ENCODE results near the gene FKBP9. TPM values are rescaled to one million over a fixed set of nuclear protein-coding genes. Genes with fewer than 3 reads are reported as not detected.
"Not testable (repeated sequence)": the region's sequence is repeated elsewhere in the genome, so short reads cannot be mapped to it uniquely, and the experiment has no call there.

The FKBP9 gene
- total RNA-seq, 1 experiment from 2014 or later, result 155 TPM

DNA sequence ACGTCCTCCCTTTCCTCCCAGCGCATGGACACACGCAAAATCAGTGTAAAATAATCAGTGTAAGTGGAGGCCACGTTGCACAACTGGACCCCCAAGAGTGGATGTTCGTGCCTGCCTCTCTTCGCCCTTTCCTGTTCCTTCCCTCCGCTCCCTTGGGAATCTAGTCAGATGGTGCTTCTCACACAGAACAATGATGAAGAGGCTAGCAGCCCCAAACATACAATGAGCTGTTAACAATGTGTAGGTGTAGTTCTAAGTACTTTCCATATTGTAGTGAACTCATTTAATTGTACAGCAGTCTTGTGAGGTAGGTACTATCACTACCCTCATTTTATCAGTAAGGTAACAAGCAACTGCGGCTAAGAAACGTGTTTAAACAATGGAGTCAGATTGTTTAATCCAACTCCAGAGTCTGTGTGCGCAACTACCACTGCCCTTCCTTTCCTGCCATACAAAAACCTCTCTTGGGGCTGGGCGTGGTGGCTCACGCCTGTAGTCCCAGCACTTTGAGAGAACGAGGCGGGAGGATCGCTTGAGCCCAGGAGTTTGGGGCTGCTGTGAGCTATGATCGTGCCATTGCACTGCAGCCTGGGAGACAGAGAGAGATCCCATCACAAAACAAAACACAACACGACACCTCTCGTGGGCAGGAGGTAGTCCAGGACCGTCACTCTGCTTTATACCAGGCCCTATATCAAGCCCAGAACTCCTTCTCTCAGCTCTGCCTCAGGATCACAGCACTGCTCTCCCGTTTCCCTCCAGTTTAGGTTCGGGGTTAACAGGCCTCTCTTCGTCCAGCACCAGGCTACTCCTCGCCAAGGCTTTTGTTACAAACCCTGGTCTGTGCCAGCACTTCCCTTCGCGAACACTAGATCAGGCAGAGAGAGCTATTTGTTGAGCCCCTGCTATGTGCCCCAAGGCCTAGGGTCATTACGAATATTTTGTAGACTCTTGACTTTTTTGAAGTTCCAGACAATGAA is 1.1 kb downstream of the FKBP9 start:
- DNase-seq, result peak in 1 of 2 experiments; percentile 29
- Histone ChIP-seq H3K9me2 (ENCODE audit: insufficient read depth) (no peaks in the 10 kb centered on the region), H3K36me3 (ENCODE audit: low read depth) (no peaks in the 10 kb centered on the region), H2AFZ (peak overlapping the region; percentile 87), H3K9me3 (ENCODE audit: insufficient read depth, low read depth) (no peaks in the 10 kb centered on the region), H3K27ac (0 out of 2 replicates have a peak overlapping the region, but pooled peaks have one; percentile 18), H3K4me2 (peak overlapping the region; percentile 88), H3K79me2 (ENCODE audit: low read depth) (peaks cover 7% of the 10 kb centered on the region; the same call in 1 of the 2 replicates), H3K4me3 (peak overlapping the region; percentile 85), H3F3A (ENCODE audit: insufficient read depth, low read depth) (peaks cover 5% of the 10 kb centered on the region; the same call in 1 of the 2 replicates), H3K4me1 (replicated peaks; ENCODE audit: insufficient read depth) (peaks cover 13% of the 10 kb centered on the region), H3K27me3 (ENCODE audit: insufficient read depth, low read depth) (no peaks in the 10 kb centered on the region), H4K20me1 (ENCODE audit: insufficient read depth) (no peaks in the 10 kb centered on the region)
- TF ChIP-seq, protein P1, sequence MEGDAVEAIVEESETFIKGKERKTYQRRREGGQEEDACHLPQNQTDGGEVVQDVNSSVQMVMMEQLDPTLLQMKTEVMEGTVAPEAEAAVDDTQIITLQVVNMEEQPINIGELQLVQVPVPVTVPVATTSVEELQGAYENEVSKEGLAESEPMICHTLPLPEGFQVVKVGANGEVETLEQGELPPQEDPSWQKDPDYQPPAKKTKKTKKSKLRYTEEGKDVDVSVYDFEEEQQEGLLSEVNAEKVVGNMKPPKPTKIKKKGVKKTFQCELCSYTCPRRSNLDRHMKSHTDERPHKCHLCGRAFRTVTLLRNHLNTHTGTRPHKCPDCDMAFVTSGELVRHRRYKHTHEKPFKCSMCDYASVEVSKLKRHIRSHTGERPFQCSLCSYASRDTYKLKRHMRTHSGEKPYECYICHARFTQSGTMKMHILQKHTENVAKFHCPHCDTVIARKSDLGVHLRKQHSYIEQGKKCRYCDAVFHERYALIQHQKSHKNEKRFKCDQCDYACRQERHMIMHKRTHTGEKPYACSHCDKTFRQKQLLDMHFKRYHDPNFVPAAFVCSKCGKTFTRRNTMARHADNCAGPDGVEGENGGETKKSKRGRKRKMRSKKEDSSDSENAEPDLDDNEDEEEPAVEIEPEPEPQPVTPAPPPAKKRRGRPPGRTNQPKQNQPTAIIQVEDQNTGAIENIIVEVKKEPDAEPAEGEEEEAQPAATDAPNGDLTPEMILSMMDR (conservative IDR thresholded peaks at IDR 0.05), result no peak
- no peak for TF ChIP-seq EZH2 (IDR thresholded peaks at IDR 0.05; ENCODE audit: low read depth)
- ChIA-PET CTCF (no interaction called here), POLR2A (ENCODE audit: unreplicated experiment) (interaction anchor here (0.5 to 1.1 kb wide), 2 partner anchors 53 to 82 kb away, joined by 4 to 6 read pairs; no protein-coding TSS in a partner anchor)
- TSS peak; percentile 51 for BruUV-seq (replicated peaks)
- intact Hi-C loops (cut with micrococcal nuclease; ENCODE audit: unreplicated experiment), result no loop called here

DNA sequence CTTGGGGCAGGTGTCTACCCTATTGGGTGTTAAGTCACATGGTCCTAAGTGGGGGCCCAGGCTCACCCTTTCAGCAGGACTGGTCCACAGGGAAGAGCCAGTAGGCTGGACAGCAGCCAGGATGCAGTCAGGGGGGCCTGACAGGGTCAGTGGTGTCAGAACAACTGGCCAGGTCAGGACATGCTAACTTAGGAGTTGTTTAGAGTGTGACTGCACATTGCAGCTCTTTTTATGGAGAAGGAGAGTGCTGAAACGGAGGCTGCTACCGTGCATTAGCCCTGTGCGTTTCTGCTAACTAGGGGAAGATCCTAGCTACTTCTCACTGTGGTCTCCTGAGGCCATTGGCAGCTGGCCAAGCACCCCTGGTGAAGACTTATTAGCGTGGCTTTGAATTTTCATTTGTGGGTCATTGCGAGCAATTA is 6.7 kb downstream of the FKBP9 start:
- H4K20me1 ChIP-seq (ENCODE audit: insufficient read depth); intact Hi-C loops (cut with micrococcal nuclease; ENCODE audit: unreplicated experiment); DNase-seq; POLR2A ChIA-PET (ENCODE audit: unreplicated experiment); H3K4me1 ChIP-seq (replicated peaks; ENCODE audit: insufficient read depth); H3K9me2 ChIP-seq (ENCODE audit: insufficient read depth); H3K27ac ChIP-seq; H3K79me2 ChIP-seq (ENCODE audit: low read depth); CTCF ChIA-PET; H3F3A ChIP-seq (ENCODE audit: insufficient read depth, low read depth); BruUV-seq (replicated peaks); H3K9me3 ChIP-seq (ENCODE audit: insufficient read depth, low read depth); H3K4me3 ChIP-seq; H3K27me3 ChIP-seq (ENCODE audit: insufficient read depth, low read depth); H2AFZ ChIP-seq; H3K36me3 ChIP-seq (ENCODE audit: low read depth); H3K4me2 ChIP-seq: not testable (repeated sequence)

DNA sequence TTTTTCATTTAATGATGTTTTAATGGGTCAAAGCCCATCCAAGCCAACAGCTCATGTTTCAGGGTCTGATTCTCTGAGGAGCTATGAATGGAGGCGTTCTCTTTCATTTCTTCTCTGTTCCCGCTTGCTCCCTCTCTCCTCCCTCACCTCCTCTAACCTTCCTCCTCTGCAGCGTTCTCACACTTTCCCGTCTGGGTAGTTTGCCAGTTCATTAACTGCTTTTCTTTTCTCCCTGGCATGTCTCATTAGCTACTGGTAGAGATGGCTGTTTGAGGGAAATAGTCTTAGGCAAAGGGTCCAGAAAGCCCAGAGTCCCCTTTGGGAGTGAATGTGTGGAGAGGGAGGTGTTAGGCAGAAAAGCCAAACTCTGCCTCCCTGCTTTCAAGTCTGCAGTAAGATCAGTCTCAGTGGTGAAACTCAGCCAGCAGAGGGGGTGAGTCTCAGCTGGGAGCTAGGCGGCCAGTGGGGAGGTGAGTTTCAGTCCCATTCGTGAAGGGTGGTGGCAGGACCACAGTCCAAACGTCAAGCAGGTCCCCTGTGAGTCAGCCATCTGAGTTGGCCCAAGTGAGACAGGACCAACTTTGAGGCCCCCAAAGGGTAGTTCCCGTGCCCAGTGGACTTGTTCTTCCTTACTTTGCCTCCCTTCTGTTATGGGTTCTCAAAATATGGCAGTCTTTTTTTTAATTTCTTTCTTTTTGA is 7.4 kb downstream of the FKBP9 start:
- POLR2A ChIA-PET (ENCODE audit: unreplicated experiment); H3K27ac ChIP-seq; intact Hi-C loops (cut with micrococcal nuclease; ENCODE audit: unreplicated experiment): not testable (repeated sequence)

DNA sequence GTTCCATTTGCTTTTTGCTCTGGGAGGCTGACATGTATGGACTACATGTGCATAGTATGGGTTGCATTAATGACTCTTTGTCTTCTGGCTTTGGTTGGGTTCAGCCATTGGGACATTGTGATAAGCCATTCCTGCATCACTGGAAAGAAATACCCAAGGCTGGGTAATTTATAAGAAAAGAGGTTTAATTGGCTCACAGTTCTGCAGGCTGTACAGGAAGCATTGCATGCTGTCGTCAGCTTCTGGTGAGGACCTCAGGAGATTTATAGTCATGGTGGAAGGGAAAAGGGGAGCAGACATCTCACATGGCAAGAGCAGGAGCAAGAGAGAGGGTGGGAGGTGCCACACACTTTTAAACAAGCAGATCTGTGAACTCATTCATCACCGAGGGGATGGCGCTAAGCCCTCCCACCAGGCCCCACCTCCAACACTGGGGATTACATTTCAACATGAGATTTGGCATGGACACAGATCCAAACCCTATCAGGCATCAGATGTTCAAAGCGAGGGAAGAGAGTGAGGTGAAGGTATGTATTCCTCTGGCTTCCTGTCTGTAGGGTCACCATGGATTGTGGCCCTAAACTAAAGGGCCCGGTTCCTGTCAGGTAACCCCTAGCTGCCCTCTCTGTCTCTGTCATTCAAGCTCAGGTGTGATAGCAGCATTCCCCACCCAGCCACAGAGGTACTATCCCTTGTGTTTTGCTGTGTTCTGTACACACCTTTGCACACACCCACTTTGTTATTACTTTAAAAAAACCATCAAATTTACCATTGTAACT is 9.4 kb downstream of the FKBP9 start:
- H3F3A ChIP-seq (ENCODE audit: insufficient read depth, low read depth); H3K9me2 ChIP-seq (ENCODE audit: insufficient read depth); H3K4me1 ChIP-seq (replicated peaks; ENCODE audit: insufficient read depth); H3K4me3 ChIP-seq; BruUV-seq (replicated peaks); H3K4me2 ChIP-seq; intact Hi-C loops (cut with micrococcal nuclease; ENCODE audit: unreplicated experiment); H3K9me3 ChIP-seq (ENCODE audit: insufficient read depth, low read depth); H3K27me3 ChIP-seq (ENCODE audit: insufficient read depth, low read depth); H3K27ac ChIP-seq; H2AFZ ChIP-seq; DNase-seq; H4K20me1 ChIP-seq (ENCODE audit: insufficient read depth); H3K36me3 ChIP-seq (ENCODE audit: low read depth); H3K79me2 ChIP-seq (ENCODE audit: low read depth): not testable (repeated sequence)
- ChIA-PET CTCF (interaction anchor here (0.7 kb wide), 1 partner anchor 457 kb away, joined by 3 read pairs; no protein-coding TSS in a partner anchor), POLR2A (ENCODE audit: unreplicated experiment) (interaction anchor here (0.6 kb wide), 1 partner anchor 10 kb away, joined by 5 read pairs; no protein-coding TSS in a partner anchor)

More for the DNA sequence above, 7.4 kb downstream of the FKBP9 start:
- H3K4me2 ChIP-seq; H3K9me2 ChIP-seq (ENCODE audit: insufficient read depth); H2AFZ ChIP-seq; CTCF ChIA-PET; H3K27me3 ChIP-seq (ENCODE audit: insufficient read depth, low read depth); H3K9me3 ChIP-seq (ENCODE audit: insufficient read depth, low read depth); H4K20me1 ChIP-seq (ENCODE audit: insufficient read depth); H3K4me1 ChIP-seq (replicated peaks; ENCODE audit: insufficient read depth); BruUV-seq (replicated peaks); H3K4me3 ChIP-seq; H3K79me2 ChIP-seq (ENCODE audit: low read depth); DNase-seq; H3F3A ChIP-seq (ENCODE audit: insufficient read depth, low read depth); H3K36me3 ChIP-seq (ENCODE audit: low read depth): not testable (repeated sequence)
- TF ChIP-seq, protein P1 (conservative IDR thresholded peaks at IDR 0.05), result peak; percentile 54; the same call in 1 of the 2 replicates

DNA sequence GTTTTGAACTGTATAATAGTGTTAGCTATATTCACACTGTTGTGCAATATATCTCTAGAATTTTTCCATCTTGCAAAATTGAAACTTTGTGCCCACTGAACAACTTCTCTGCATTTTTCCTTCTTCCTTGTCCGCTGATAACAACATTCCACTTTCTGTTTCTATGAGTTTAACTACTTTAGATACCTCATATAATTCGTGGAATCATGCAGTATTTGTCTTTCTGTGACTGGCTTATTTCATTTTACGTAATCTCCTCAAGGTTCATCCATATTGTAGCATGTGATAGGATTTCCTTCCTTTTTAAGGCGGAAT is 10.0 kb downstream of the FKBP9 start:
- H3K9me3 ChIP-seq (ENCODE audit: insufficient read depth, low read depth); intact Hi-C loops (cut with micrococcal nuclease; ENCODE audit: unreplicated experiment); H4K20me1 ChIP-seq (ENCODE audit: insufficient read depth); H3K4me1 ChIP-seq (replicated peaks; ENCODE audit: insufficient read depth); DNase-seq; H3K9me2 ChIP-seq (ENCODE audit: insufficient read depth); H3K27ac ChIP-seq; H3K36me3 ChIP-seq (ENCODE audit: low read depth); CTCF ChIA-PET; H2AFZ ChIP-seq; BruUV-seq (replicated peaks); H3F3A ChIP-seq (ENCODE audit: insufficient read depth, low read depth); H3K79me2 ChIP-seq (ENCODE audit: low read depth); H3K4me2 ChIP-seq; H3K27me3 ChIP-seq (ENCODE audit: insufficient read depth, low read depth); H3K4me3 ChIP-seq: not testable (repeated sequence)
- POLR2A ChIA-PET (ENCODE audit: unreplicated experiment), result interaction anchor here (0.6 kb wide), 1 partner anchor 11 kb away, joined by 5 read pairs; no protein-coding TSS in a partner anchor

Measured in PC-9 (cell line).